Mucosa of stomach (tissue), 1 donor: ENCODE results near the gene ITFG1.
"Not testable (repeated sequence)": the region's sequence is repeated elsewhere in the genome, so short reads cannot be mapped to it uniquely, and the experiment has no call there.

Experiments used
- H3K27me3 ChIP-seq: one replicate; pipeline ENCODE4 v1.7.0; 2013; ENCODE audit warnings: mild to moderate bottlenecking, low read length; ENCODE audit not compliant: control insufficient read depth, insufficient read depth
- H3K36me3 ChIP-seq: one replicate; pipeline ENCODE4 v1.7.0; 2013; ENCODE audit warnings: low read length; ENCODE audit not compliant: control insufficient read depth, insufficient read depth
- H3K4me1 ChIP-seq: one replicate; pipeline ENCODE4 v1.7.0; 2013; ENCODE audit warnings: mild to moderate bottlenecking, low read length; ENCODE audit not compliant: control insufficient read depth, insufficient read depth
- H3K4me3 ChIP-seq: one replicate; pipeline ENCODE4 v1.7.0; 2013; ENCODE audit warnings: low read length
- H3K9ac ChIP-seq: one replicate; pipeline ENCODE4 v1.7.0; 2013; ENCODE audit warnings: mild to moderate bottlenecking, low read length, moderate library complexity
- H3K9me3 ChIP-seq: one replicate; pipeline ENCODE4 v1.7.0; 2013; ENCODE audit warnings: mild to moderate bottlenecking, low read length, moderate library complexity; ENCODE audit not compliant: control insufficient read depth
- donor health status: Pancreatic carcinoma.

Gene ITFG1

DNA sequence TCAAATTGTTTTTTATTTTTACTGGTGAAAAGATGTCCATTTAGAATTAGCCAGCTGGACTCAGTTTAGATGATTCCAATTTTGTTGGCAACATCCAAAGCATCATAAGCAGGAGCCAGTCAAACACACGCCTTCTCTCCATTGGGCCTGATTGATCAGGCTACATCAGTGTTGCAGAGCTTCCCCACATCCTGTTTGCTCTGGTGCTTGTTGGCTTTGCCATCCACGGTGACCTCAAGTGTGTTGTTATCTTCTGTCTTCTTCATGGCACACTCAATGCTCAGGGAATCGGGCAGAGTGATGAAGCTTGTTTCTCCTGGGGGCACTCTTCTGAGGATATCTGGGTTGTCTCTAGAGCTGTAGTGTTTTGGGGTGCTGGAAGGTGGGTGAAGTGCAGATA lies 310.8 kb downstream of the ITFG1 start:
- H3K36me3 ChIP-seq = no peaks in the 10 kb centered on the region
- H3K4me1 ChIP-seq = no peaks in the 10 kb centered on the region
- H3K27me3 ChIP-seq = peaks cover under 1% of the 10 kb centered on the region
- no peaks in the 10 kb centered on the region for H3K9me3 ChIP-seq
- no peak overlapping the region for H3K9ac ChIP-seq
- H3K4me3 ChIP-seq = no peak overlapping the region

GRCh38 chr16:47144559-47144877 lies 316.3 kb downstream of the ITFG1 start:
- Histone ChIP-seq H3K4me3 (peak overlapping the region; percentile 20), H3K9ac (no peak overlapping the region), H3K36me3 (no peaks in the 10 kb centered on the region), H3K9me3 (no peaks in the 10 kb centered on the region), H3K4me1 (peaks cover 6% of the 10 kb centered on the region), H3K27me3 (peaks cover 21% of the 10 kb centered on the region)

GRCh38 chr16:47143677-47144558 lies 316.9 kb downstream of the ITFG1 start, which contains the start of gene NETO2:
Gene NETO2 (minus strand): TSS chr16:47143945. CDS start chr16:47143612, 333 bp downstream.
- Histone ChIP-seq H3K36me3 (no peaks in the 10 kb centered on the region), H3K27me3 (peaks cover 21% of the 10 kb centered on the region), H3K4me3 (peak within 1 kb of the TSS; percentile 20), H3K4me1 (peaks cover 6% of the 10 kb centered on the region), H3K9ac (no peak within 1 kb of the TSS), H3K9me3 (no peaks in the 10 kb centered on the region)

DNA sequence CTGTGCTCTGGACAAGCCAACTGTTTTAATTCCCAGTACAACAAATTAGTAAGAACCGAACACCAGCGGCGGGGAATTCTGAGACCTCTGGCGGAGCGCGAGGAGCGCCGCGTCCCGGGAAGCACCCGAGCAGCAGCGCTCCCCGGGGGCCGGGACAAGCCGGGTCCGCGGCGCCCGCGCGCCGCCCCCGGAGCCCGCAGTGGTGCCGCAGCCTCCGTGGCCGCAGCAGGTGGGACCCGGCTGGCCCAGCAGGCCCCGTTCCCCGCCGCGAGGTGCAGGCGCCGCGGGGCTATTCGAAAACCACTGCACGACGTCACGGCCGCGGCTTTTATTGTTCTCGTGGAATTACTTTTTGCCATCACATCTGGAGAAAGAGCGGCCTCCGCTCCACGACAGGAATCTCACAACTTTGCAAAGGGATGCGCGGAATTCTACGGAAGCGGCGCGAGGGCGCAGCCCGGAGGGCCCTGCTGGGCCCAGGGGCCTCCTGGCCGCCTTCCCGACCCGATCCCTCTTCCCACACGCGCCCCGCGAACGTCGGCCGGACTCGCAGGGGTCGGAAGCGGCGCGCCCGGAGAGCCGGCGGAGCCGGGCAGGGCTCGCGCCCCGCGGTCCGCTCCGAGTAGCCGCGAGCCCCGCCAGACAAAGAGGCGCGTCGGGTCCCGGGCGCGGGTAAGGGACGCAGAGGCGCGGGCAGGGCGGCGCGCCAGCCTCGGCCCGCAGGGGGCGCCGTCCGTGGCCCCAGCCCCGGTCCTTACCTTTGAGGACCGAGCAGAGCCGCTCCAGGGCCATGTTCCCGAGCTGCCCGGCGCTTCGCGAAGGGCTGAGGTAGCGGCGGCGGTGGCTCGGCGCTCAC lies 317.8 kb downstream of the ITFG1 start:
- Histone ChIP-seq H3K27me3 (peaks cover 21% of the 10 kb centered on the region), H3K4me1 (peaks cover 6% of the 10 kb centered on the region), H3K9ac (no peak overlapping the region), H3K4me3 (no peak overlapping the region), H3K9me3 (no peaks in the 10 kb centered on the region), H3K36me3 (no peaks in the 10 kb centered on the region)

- no peak overlapping the region for H3K9ac ChIP-seq
- peaks cover 6% of the 10 kb centered on the region for H3K4me1 ChIP-seq
- H3K4me3 ChIP-seq = no peak overlapping the region
- no peaks in the 10 kb centered on the region for H3K36me3 ChIP-seq
- peaks cover 21% of the 10 kb centered on the region for H3K27me3 ChIP-seq
- H3K9me3 ChIP-seq = no peaks in the 10 kb centered on the region
Measured at GRCh38 chr16:47142486-47142820, 318.4 kb downstream of the ITFG1 start.

DNA sequence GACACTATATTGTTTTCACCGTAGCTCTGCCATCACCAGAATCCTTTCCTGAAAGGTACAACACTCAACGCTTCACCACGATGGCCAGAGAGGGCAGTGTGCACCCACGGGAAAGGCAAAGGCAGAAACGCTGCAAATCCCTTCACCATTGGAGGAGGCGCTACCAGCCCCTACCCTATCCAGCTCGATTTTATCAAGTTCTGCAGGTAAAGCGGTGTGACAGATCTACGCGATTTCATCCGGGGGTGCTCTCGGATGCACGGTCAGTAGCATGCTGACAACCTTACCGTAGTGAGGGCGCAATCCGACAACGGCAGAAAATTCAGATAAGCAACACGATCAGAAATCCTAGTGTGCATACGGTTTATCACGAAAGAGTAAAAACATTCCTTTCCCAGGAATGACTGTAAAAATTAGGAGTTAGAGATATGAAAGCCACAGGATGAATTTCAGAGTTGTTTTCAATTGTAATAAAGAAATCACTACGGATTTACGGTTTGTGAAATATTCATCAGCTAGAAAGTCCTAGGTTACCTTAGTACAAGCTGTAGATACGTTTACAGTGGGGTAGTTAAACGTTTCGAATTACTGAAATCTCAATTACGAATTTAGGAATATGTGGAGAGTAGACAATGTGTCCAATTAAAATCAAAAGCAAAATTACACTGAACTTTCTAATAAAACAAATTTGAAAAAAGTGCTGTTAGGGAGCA lies 318.9 kb downstream of the ITFG1 start:
- Histone ChIP-seq H3K4me3 (no peak overlapping the region), H3K9ac (no peak overlapping the region), H3K36me3 (no peaks in the 10 kb centered on the region), H3K4me1 (peaks cover 6% of the 10 kb centered on the region), H3K9me3 (no peaks in the 10 kb centered on the region), H3K27me3 (peaks cover 21% of the 10 kb centered on the region)

DNA sequence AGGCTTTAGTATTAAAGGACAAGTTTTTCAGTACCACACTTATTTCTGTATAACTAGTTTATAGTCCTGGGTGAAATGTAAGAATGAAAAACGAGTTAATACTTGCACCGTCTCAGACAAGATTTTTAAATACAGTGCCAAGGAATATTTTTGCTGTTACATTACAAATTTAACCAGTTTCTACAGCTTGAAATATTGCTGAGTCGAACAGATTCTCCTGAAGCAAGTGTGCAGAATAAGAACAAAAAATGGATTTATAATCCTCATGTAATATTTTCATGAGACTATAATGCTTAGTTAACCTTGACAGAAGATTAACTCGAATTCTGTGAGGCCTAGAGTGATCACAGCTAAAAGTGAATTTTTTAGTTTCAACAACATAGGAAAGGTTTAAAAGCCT lies 320.2 kb downstream of the ITFG1 start:
- H3K4me1 ChIP-seq = peaks cover 6% of the 10 kb centered on the region
- H3K9ac ChIP-seq = no peak overlapping the region
- no peaks in the 10 kb centered on the region for H3K36me3 ChIP-seq
- no peaks in the 10 kb centered on the region for H3K9me3 ChIP-seq
- H3K27me3 ChIP-seq = peaks cover 21% of the 10 kb centered on the region
- H3K4me3 ChIP-seq = no peak overlapping the region

DNA sequence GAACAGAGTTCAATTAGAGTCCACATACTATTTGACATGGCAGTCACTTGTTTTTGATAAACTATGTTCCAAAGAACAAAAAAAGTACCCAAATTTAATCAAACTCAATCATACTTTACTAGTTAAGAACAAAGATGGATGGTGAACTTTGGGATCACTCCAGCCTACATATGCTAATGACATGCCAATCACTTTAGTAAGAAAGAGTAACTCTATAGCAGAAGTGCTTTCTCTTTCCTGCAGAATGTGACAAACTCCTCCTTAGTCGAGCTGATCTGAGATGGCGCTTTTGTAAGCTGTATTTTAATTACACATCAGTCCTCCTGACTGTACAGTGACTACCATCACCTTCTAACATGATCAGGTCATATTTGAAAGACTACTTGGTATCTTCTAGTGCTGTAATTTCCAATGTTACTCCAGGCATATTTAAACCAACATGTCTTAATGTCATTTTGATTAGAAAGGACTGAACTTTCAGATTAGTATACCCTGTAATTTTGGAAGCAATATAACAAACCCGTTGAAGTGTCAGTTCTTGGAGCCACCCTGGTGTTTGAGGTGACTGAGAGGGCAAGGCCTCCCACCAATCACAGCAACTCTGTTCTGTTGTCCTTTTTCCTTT lies 321.2 kb downstream of the ITFG1 start:
- no peak overlapping the region for H3K9ac ChIP-seq

DNA sequence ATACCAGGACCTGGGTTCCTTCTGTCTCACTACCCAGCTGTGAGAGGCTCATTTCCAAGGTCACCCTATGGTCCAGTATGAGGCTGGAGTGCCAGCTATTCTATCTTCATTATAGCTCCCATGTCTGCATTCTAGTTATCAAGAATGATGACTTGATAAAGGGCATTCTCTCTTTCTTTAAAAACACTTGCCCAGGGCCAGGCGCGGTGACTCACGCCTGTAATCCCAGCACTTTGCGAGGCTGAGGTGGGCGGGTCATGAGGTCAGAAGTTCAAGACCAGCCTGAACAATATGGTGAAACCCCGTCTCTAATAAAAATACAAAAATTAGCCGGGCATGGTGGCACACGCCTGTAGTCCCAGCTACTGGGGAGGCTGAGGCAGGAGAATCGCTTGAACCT lies 322.9 kb downstream of the ITFG1 start:
- H3K4me3 ChIP-seq, H3K36me3 ChIP-seq, H3K27me3 ChIP-seq, H3K9ac ChIP-seq, H3K9me3 ChIP-seq, H3K4me1 ChIP-seq: not testable (repeated sequence)

More for the DNA sequence above, 321.2 kb downstream of the ITFG1 start:
- Histone ChIP-seq H3K36me3 (no peaks in the 10 kb centered on the region), H3K9me3 (no peaks in the 10 kb centered on the region), H3K4me3 (no peak overlapping the region), H3K27me3 (peaks cover 16% of the 10 kb centered on the region), H3K4me1 (peaks cover 5% of the 10 kb centered on the region)

- no peak overlapping the region for H3K4me3 ChIP-seq
- H3K4me1 ChIP-seq = no peaks in the 10 kb centered on the region
- H3K27me3 ChIP-seq = no peaks in the 10 kb centered on the region
- H3K9ac ChIP-seq = no peak overlapping the region
- H3K9me3 ChIP-seq = no peaks in the 10 kb centered on the region
- H3K36me3 ChIP-seq = no peaks in the 10 kb centered on the region
Measured at GRCh38 chr16:47136099-47136842, 324.6 kb downstream of the ITFG1 start.

GRCh38 chr16:47134550-47134949 lies 326.3 kb downstream of the ITFG1 start:
- H3K27me3 ChIP-seq = no peaks in the 10 kb centered on the region
- H3K9me3 ChIP-seq = no peaks in the 10 kb centered on the region
- no peak overlapping the region for H3K4me3 ChIP-seq
- H3K4me1 ChIP-seq = no peaks in the 10 kb centered on the region
- no peaks in the 10 kb centered on the region for H3K36me3 ChIP-seq
- H3K9ac ChIP-seq = no peak overlapping the region
